ENCODE measurements around the gene CD6. TPM values are rescaled to one million over a fixed set of nuclear protein-coding genes. Genes with fewer than 3 reads are reported as not detected.

The CD6 gene
- total RNA-seq, 1 donor from 2014 or later = 0.39 TPM

- H3K9me3 Mint-ChIP-seq (ENCODE audit: unreplicated experiment) = no peaks in the 10 kb centered on the region
- H3K4me2 ChIP-seq (ENCODE audit: low read length) = peak overlapping the region; percentile 84
- H3K79me2 ChIP-seq (ENCODE audit: insufficient read depth, low read length) = no peaks in the 10 kb centered on the region
- FAIRE-seq = no peak
- H3K27ac ChIP-seq (ENCODE audit: low read depth, low read length) = no peak overlapping the region
- H3K4me3 Mint-ChIP-seq (ENCODE audit: unreplicated experiment) = peak overlapping the region; percentile 62
- H3K4me1 Mint-ChIP-seq (ENCODE audit: low read depth, unreplicated experiment) = peaks cover 30% of the 10 kb centered on the region
- peaks cover 3% of the 10 kb centered on the region for H3K36me3 Mint-ChIP-seq (ENCODE audit: low read depth, unreplicated experiment)
- H3K4me3 ChIP-seq (ENCODE audit: insufficient read depth, low read depth, low read length) = peak overlapping the region; percentile 35
- H2AFZ ChIP-seq (ENCODE audit: low read depth, low read length) = peak overlapping the region; percentile 61
- H4K20me1 ChIP-seq (ENCODE audit: insufficient read depth, low read length) = no peaks in the 10 kb centered on the region
- no peak for DNase-seq (ENCODE audit: low read depth)
- TF ChIP-seq EZH2 (IDR thresholded peaks at IDR 0.05; ENCODE audit: insufficient read depth, low read length) = peak; percentile 75
- TF ChIP-seq, protein P1, sequence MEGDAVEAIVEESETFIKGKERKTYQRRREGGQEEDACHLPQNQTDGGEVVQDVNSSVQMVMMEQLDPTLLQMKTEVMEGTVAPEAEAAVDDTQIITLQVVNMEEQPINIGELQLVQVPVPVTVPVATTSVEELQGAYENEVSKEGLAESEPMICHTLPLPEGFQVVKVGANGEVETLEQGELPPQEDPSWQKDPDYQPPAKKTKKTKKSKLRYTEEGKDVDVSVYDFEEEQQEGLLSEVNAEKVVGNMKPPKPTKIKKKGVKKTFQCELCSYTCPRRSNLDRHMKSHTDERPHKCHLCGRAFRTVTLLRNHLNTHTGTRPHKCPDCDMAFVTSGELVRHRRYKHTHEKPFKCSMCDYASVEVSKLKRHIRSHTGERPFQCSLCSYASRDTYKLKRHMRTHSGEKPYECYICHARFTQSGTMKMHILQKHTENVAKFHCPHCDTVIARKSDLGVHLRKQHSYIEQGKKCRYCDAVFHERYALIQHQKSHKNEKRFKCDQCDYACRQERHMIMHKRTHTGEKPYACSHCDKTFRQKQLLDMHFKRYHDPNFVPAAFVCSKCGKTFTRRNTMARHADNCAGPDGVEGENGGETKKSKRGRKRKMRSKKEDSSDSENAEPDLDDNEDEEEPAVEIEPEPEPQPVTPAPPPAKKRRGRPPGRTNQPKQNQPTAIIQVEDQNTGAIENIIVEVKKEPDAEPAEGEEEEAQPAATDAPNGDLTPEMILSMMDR (IDR thresholded peaks at IDR 0.05; ENCODE audit: insufficient read depth, low read depth, low read length) = no peak
- peaks cover 34% of the 10 kb centered on the region for H3K27me3 Mint-ChIP-seq (ENCODE audit: low read depth, unreplicated experiment)
- no peaks in the 10 kb centered on the region for H3K9me3 ChIP-seq (ENCODE audit: insufficient read depth, low read depth, low read length)
- no peak overlapping the region for H3K27ac Mint-ChIP-seq (ENCODE audit: unreplicated experiment)
- no peak overlapping the region for H3K9ac ChIP-seq (ENCODE audit: low read length)
- H3K4me1 ChIP-seq (ENCODE audit: insufficient read depth, low read length) = peaks cover 37% of the 10 kb centered on the region
- H3K27me3 ChIP-seq (ENCODE audit: insufficient read depth, low read length) = peaks cover 4% of the 10 kb centered on the region
- no peaks in the 10 kb centered on the region for H3K36me3 ChIP-seq (ENCODE audit: insufficient read depth, low read length)
These were observed 36.7 kb downstream of the CD6 start for GRCh38 chr11:61007956-61008896.

GRCh38 chr11:61008971-61009370 is 37.5 kb downstream of the CD6 start:
- no peak overlapping the region for H3K9ac ChIP-seq (ENCODE audit: low read length)
- no peak overlapping the region for H3K4me3 Mint-ChIP-seq (ENCODE audit: unreplicated experiment)
- no peak for FAIRE-seq
- no peak for DNase-seq (ENCODE audit: low read depth)
- no peaks in the 10 kb centered on the region for H4K20me1 ChIP-seq (ENCODE audit: insufficient read depth, low read length)
- peaks cover 34% of the 10 kb centered on the region for H3K4me1 ChIP-seq (ENCODE audit: insufficient read depth, low read length)
- H3K4me3 ChIP-seq (ENCODE audit: insufficient read depth, low read depth, low read length) = no peak overlapping the region
- no peak overlapping the region for H3K4me2 ChIP-seq (ENCODE audit: low read length)
- H3K9me3 ChIP-seq (ENCODE audit: insufficient read depth, low read depth, low read length) = no peaks in the 10 kb centered on the region
- TF ChIP-seq, protein P1 (IDR thresholded peaks at IDR 0.05; ENCODE audit: insufficient read depth, low read depth, low read length) = no peak
- no peak for TF ChIP-seq EZH2 (IDR thresholded peaks at IDR 0.05; ENCODE audit: insufficient read depth, low read length)
- H3K27me3 Mint-ChIP-seq (ENCODE audit: low read depth, unreplicated experiment) = peaks cover 33% of the 10 kb centered on the region
- H3K79me2 ChIP-seq (ENCODE audit: insufficient read depth, low read length) = no peaks in the 10 kb centered on the region
- no peaks in the 10 kb centered on the region for H3K9me3 Mint-ChIP-seq (ENCODE audit: unreplicated experiment)
- H3K27me3 ChIP-seq (ENCODE audit: insufficient read depth, low read length) = peaks cover 4% of the 10 kb centered on the region
- H3K36me3 Mint-ChIP-seq (ENCODE audit: low read depth, unreplicated experiment) = peaks cover 3% of the 10 kb centered on the region
- no peaks in the 10 kb centered on the region for H3K36me3 ChIP-seq (ENCODE audit: insufficient read depth, low read length)
- peaks cover 28% of the 10 kb centered on the region for H3K4me1 Mint-ChIP-seq (ENCODE audit: low read depth, unreplicated experiment)
- H3K27ac ChIP-seq (ENCODE audit: low read depth, low read length) = no peak overlapping the region
- no peak overlapping the region for H3K27ac Mint-ChIP-seq (ENCODE audit: unreplicated experiment)
- no peak overlapping the region for H2AFZ ChIP-seq (ENCODE audit: low read depth, low read length)
